ENCODE results near the gene ANO2. TPM values are rescaled to one million over a fixed set of nuclear protein-coding genes. Genes with fewer than 3 reads are reported as not detected.

The ANO2 gene
- total RNA-seq, 4 donors from 2014 or later: 4.0 to 17.9 (median 5.1) TPM

DNA sequence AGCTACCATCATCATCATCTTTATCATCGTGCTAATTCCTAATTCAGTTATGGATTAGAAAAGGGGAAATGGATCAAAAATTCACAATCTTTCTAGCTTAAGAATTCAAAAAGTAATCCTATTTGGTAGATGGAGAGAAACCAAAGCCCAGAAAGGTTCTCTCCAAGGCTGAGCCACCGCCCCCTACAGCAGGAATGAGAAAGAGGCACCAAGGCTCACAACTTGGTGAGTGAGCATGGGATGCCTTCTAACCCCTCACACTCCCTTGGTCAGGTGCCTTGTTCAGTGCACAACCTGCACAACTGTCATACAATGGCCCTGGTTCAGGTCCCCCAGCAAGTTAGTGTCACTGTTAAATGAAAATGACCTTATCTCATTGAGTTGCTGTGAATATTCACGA lies 171.5 kb downstream of the ANO2 start:
- H3K27ac ChIP-seq (replicated peaks in 1 of 4): no peak overlapping the region
- H3K9me3 ChIP-seq: no peaks in the 10 kb centered on the region
- H3K4me3 ChIP-seq: no peak overlapping the region
- H3K4me1 ChIP-seq: peaks cover 0 to 5% (median 3%) of the 10 kb centered on the region in 4 donors
- WGBS: 74% methylated on average over 3 of the region's 3 CpGs
- H3K36me3 ChIP-seq: peaks cover 0 to 2% (median 0%) of the 10 kb centered on the region in 4 donors
- TF ChIP-seq POLR2A (IDR thresholded peaks at IDR 0.05; ENCODE audit: low read depth): no peak
- no peak for TF ChIP-seq EP300 (IDR thresholded peaks at IDR 0.05)
- TF ChIP-seq, protein P1, sequence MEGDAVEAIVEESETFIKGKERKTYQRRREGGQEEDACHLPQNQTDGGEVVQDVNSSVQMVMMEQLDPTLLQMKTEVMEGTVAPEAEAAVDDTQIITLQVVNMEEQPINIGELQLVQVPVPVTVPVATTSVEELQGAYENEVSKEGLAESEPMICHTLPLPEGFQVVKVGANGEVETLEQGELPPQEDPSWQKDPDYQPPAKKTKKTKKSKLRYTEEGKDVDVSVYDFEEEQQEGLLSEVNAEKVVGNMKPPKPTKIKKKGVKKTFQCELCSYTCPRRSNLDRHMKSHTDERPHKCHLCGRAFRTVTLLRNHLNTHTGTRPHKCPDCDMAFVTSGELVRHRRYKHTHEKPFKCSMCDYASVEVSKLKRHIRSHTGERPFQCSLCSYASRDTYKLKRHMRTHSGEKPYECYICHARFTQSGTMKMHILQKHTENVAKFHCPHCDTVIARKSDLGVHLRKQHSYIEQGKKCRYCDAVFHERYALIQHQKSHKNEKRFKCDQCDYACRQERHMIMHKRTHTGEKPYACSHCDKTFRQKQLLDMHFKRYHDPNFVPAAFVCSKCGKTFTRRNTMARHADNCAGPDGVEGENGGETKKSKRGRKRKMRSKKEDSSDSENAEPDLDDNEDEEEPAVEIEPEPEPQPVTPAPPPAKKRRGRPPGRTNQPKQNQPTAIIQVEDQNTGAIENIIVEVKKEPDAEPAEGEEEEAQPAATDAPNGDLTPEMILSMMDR (IDR thresholded peaks at IDR 0.05): no peak
- no peak for TF ChIP-seq POLR2AphosphoS5 (IDR thresholded peaks at IDR 0.05)
- H3K27me3 ChIP-seq: peaks cover 0 to 11% (median 0%) of the 10 kb centered on the region in 4 donors
- intact Hi-C loops (cut with DNase I): no loop called here
- DNase-seq (ENCODE audit: extremely low spot score): peak; percentile 66

DNA sequence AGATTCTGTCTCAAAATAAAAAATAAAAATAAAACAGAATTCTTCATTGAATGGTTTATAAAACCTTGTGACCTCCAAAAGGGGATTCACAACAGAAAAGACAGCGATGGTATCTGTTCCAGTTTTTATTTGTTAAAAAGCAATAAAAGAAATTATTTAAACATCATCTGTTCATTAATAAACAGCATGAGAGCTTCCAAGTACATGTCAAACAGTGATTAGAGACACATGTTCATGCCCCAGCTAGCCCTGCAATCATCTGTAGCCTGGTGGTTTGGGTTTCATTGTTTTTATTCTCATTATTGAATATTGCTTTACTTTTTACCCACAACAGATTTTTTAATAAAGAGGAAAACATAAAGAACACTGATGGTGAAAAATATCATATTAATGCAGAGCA lies 173.3 kb downstream of the ANO2 start:
- 40% methylated on average over 1 of the region's 1 CpG for WGBS
- H3K36me3 ChIP-seq: peaks cover 0 to 1% (median 0%) of the 10 kb centered on the region in 4 donors
- H3K9me3 ChIP-seq: no peaks in the 10 kb centered on the region
- intact Hi-C loops (cut with DNase I): no loop called here
- no peak overlapping the region for H3K27ac ChIP-seq (replicated peaks in 1 of 4)
- peaks cover 0 to 7% (median 5%) of the 10 kb centered on the region in 4 donors for H3K4me1 ChIP-seq
- H3K27me3 ChIP-seq: peaks cover 0 to 12% (median 0%) of the 10 kb centered on the region in 4 donors
- peak; percentile 4 for DNase-seq (ENCODE audit: extremely low spot score)
- no peak for TF ChIP-seq EP300 (IDR thresholded peaks at IDR 0.05)
- no peak for TF ChIP-seq POLR2A (IDR thresholded peaks at IDR 0.05; ENCODE audit: low read depth)
- H3K4me3 ChIP-seq: no peak overlapping the region

DNA sequence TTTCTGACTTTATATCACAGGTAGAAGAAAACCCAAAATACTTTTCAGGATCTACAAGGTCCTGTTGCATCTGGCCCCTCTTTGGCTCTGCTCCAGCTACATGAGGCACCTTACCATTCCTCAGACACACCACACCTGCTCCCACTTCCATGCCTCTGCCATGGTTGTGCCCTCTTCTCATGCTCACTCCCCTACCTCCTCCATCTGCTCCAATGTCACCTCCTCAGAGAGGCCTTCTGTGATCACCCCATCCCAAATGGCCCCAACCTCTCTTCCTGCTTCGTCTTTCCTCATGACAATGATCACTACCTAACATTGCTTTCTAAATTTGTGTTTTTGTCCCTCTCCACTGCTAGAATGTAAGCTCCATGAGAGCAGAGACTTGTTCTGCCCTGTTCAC lies 174.3 kb downstream of the ANO2 start:
- Histone ChIP-seq H3K4me1 (peaks cover 0 to 7% (median 5%) of the 10 kb centered on the region in 4 donors), H3K36me3 (no peaks in the 10 kb centered on the region), H3K27me3 (peaks cover 0 to 12% (median 0%) of the 10 kb centered on the region in 4 donors), H3K4me3 (no peak overlapping the region), H3K9me3 (no peaks in the 10 kb centered on the region), H3K27ac (replicated peaks in 1 of 4) (no peak overlapping the region)
- DNase-seq (ENCODE audit: extremely low spot score): peak; percentile 68
- intact Hi-C loops (cut with DNase I): no loop called here
- no peak for TF ChIP-seq EP300 (IDR thresholded peaks at IDR 0.05)
- no peak for TF ChIP-seq POLR2A (IDR thresholded peaks at IDR 0.05; ENCODE audit: low read depth)
- TF ChIP-seq POLR2AphosphoS5 (IDR thresholded peaks at IDR 0.05): no peak
- TF ChIP-seq, protein P1 (IDR thresholded peaks at IDR 0.05): no peak
- 91% methylated on average over 1 of the region's 1 CpG for WGBS

DNA sequence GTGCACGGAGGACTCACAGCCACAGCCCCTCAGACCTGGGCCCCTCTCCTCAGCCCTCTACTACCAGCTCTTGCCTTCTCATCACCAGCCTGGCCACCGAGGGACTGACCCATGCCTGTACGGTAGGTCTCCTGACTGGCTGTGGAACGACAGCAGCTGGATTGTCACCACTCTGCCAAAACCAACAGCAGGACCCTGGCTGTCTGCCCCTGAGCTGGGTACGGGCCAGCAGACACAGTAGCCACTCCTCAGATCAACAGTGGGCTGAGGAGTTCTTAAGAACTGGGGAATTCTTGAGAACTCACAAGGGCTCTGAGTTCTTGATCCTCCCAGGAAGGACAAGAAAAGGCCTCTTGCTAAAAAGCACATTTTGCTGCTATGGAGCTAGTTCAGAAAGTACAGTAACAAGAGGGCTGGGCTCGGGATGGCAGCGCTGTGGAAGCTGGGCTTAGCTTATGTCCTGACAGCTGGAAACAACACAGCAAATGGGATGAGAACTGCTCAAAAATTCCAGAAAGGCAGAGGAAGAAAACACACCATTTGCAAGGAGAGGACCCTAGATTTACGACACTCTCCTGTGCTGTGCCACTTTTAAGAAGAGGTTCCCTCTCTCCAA lies 176.4 kb downstream of the ANO2 start:
- Histone ChIP-seq H3K36me3 (no peaks in the 10 kb centered on the region), H3K4me1 (peaks cover 0 to 7% (median 5%) of the 10 kb centered on the region in 4 donors), H3K27ac (replicated peaks in 1 of 4) (no peak overlapping the region), H3K4me3 (no peak overlapping the region), H3K27me3 (peaks cover 0 to 14% (median 0%) of the 10 kb centered on the region in 4 donors), H3K9me3 (no peaks in the 10 kb centered on the region)
- intact Hi-C loops (cut with DNase I): no loop called here
- TF ChIP-seq POLR2AphosphoS5 (IDR thresholded peaks at IDR 0.05): no peak
- 54% methylated on average over 7 of the region's 8 CpGs for WGBS
- DNase-seq (ENCODE audit: extremely low spot score): peak; percentile 83

DNA sequence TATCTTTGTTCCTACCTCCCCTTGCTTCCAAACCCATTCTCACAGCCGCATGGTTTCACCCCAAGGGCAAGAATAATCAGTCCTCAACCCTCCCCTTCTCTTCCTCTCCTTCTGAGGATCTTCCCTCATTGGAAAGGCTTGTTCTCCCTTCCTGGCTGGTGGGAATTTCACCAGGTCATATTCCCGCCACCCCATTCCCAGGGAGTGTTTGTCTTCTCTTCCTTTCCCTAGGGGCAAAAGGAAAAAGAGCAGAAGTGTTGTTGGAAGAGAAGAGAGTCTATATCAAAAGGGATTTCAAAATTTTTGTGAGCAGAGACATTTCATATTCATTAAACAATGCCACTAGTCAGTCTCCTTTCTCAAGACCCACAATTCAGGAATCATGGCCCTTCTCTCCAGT lies 176.9 kb downstream of the ANO2 start:
- Histone ChIP-seq H3K9me3 (no peaks in the 10 kb centered on the region), H3K27me3 (peaks cover 0 to 11% (median 0%) of the 10 kb centered on the region in 4 donors), H3K4me1 (peaks cover 0 to 7% (median 5%) of the 10 kb centered on the region in 4 donors), H3K36me3 (no peaks in the 10 kb centered on the region), H3K4me3 (no peak overlapping the region), H3K27ac (replicated peaks in 1 of 4) (no peak overlapping the region)
- DNase-seq (ENCODE audit: extremely low spot score): peak; percentile 85
- TF ChIP-seq POLR2AphosphoS5 (IDR thresholded peaks at IDR 0.05) (no peak), POLR2A (IDR thresholded peaks at IDR 0.05; ENCODE audit: low read depth) (no peak), EP300 (IDR thresholded peaks at IDR 0.05) (no peak)
- TF ChIP-seq, protein P1 (IDR thresholded peaks at IDR 0.05): no peak
- WGBS: 85% methylated on average over 2 of the region's 2 CpGs
- intact Hi-C loops (cut with DNase I): no loop called here
